ENCODE measurements around the gene XRCC1. TPM values are rescaled to one million over a fixed set of nuclear protein-coding genes. Genes with fewer than 3 reads are reported as not detected.

Gene XRCC1
- polyA plus RNA-seq, 3 donors, result 13.1 to 23.0 (median 19.3) TPM

- Histone ChIP-seq H3K4me2 (replicated peaks; ENCODE audit: extremely low read depth, low read length, poor library complexity, severe bottlenecking) (no peak overlapping the region), H3K4me3 (replicated peaks in 1 of 3; ENCODE audit: low read depth in 2 of 3, low read length in 3 of 3) (no peak overlapping the region), H3K27ac (ENCODE audit: low read depth in 1 of 2, low read length in 2 of 2) (no peak overlapping the region), H2AFZ (ENCODE audit: insufficient read depth, low read depth, low read length, poor library complexity, severe bottlenecking) (no peak overlapping the region), H4K20me1 (ENCODE audit: insufficient read depth, low read length) (no peaks in the 10 kb centered on the region), H3K79me2 (ENCODE audit: insufficient read depth, low read length) (no peaks in the 10 kb centered on the region), H3K36me3 (replicated peaks in 1 of 2; ENCODE audit: control insufficient read depth in 1 of 2, insufficient read depth in 2 of 2, low read length in 2 of 2) (peaks cover 29 to 46% of the 10 kb centered on the region in 2 donors), H3K4me1 (ENCODE audit: control insufficient read depth in 1 of 2, insufficient read depth in 2 of 2, low read length in 2 of 2) (peaks cover 18 to 28% of the 10 kb centered on the region in 2 donors), H3K9ac (ENCODE audit: insufficient read depth, low read length, poor library complexity, severe bottlenecking) (no peak overlapping the region), H3K27me3 (ENCODE audit: control insufficient read depth in 2 of 2, insufficient read depth in 2 of 2, low read length in 2 of 2) (no peaks in the 10 kb centered on the region), H3K9me3 (replicated peaks in 1 of 2; ENCODE audit: control insufficient read depth in 1 of 2, insufficient read depth in 1 of 2, low read length in 2 of 2) (no peaks in the 10 kb centered on the region)
- no peak overlapping the region for H3K27ac Mint-ChIP-seq
- no peak for TF ChIP-seq CTCF (IDR thresholded peaks at IDR 0.05)
- peaks cover 24% of the 10 kb centered on the region for H3K4me1 Mint-ChIP-seq
- intact Hi-C loops (cut with micrococcal nuclease), result loop anchor here in 1 of 2 donors (5.0 kb wide), 1 partner anchor 59 kb away; no protein-coding TSS in a partner anchor
- H3K27me3 Mint-ChIP-seq (ENCODE audit: low read depth in 3 of 3), result peaks cover 2 to 9% (median 5%) of the 10 kb centered on the region in 3 donors
- 97% methylated on average over 3 of the region's 5 CpGs for WGBS (ENCODE audit: insufficient coverage)
- DNase-seq, result no peak
- peaks cover 37 to 61% of the 10 kb centered on the region in 2 donors for H3K36me3 Mint-ChIP-seq
- no peak overlapping the region for H3K4me3 Mint-ChIP-seq
- no peaks in the 10 kb centered on the region for H3K9me3 Mint-ChIP-seq
Measured at GRCh38 chr19:43505941-43506340, 69.4 kb downstream of the XRCC1 start.

GRCh38 chr19:43505186-43505456 lies 70.2 kb downstream of the XRCC1 start:
- no peak for DNase-seq
- Histone ChIP-seq H3K27me3 (ENCODE audit: control insufficient read depth in 2 of 2, insufficient read depth in 2 of 2, low read length in 2 of 2) (no peaks in the 10 kb centered on the region), H3K36me3 (replicated peaks in 1 of 2; ENCODE audit: control insufficient read depth in 1 of 2, insufficient read depth in 2 of 2, low read length in 2 of 2) (peaks cover 24 to 37% of the 10 kb centered on the region in 2 donors), H3K4me3 (replicated peaks in 1 of 3; ENCODE audit: low read depth in 2 of 3, low read length in 3 of 3) (peak overlapping the region in 1 of 3 experiments; percentile 89), H3K79me2 (ENCODE audit: insufficient read depth, low read length) (no peaks in the 10 kb centered on the region), H4K20me1 (ENCODE audit: insufficient read depth, low read length) (no peaks in the 10 kb centered on the region), H3K4me2 (replicated peaks; ENCODE audit: extremely low read depth, low read length, poor library complexity, severe bottlenecking) (peak overlapping the region; percentile 96), H3K9me3 (replicated peaks in 1 of 2; ENCODE audit: control insufficient read depth in 1 of 2, insufficient read depth in 1 of 2, low read length in 2 of 2) (no peaks in the 10 kb centered on the region), H3K27ac (ENCODE audit: low read depth in 1 of 2, low read length in 2 of 2) (no peak overlapping the region), H2AFZ (ENCODE audit: insufficient read depth, low read depth, low read length, poor library complexity, severe bottlenecking) (peak overlapping the region; percentile 87), H3K9ac (ENCODE audit: insufficient read depth, low read length, poor library complexity, severe bottlenecking) (no peak overlapping the region), H3K4me1 (ENCODE audit: control insufficient read depth in 1 of 2, insufficient read depth in 2 of 2, low read length in 2 of 2) (peaks cover 18 to 28% of the 10 kb centered on the region in 2 donors)
- H3K27ac Mint-ChIP-seq, result no peak overlapping the region
- intact Hi-C loops (cut with micrococcal nuclease), result loop anchor here in 1 of 2 donors (5.0 kb wide), 1 partner anchor 58 kb away; no protein-coding TSS in a partner anchor
- H3K4me3 Mint-ChIP-seq, result peak overlapping the region; percentile 58 to 77
- WGBS (ENCODE audit: insufficient coverage), result no CpG with 5 or more reads among the region's 3 CpGs
- peaks cover 34 to 57% of the 10 kb centered on the region in 2 donors for H3K36me3 Mint-ChIP-seq
- peaks cover 2 to 9% (median 5%) of the 10 kb centered on the region in 3 donors for H3K27me3 Mint-ChIP-seq (ENCODE audit: low read depth in 3 of 3)
- H3K4me1 Mint-ChIP-seq, result peaks cover 22% of the 10 kb centered on the region
- no peak for TF ChIP-seq CTCF (IDR thresholded peaks at IDR 0.05)
- no peaks in the 10 kb centered on the region for H3K9me3 Mint-ChIP-seq

All from CD14-positive monocyte (primary cell).